K562 (cell line): Measurements from ENCODE around the gene IARS2. TPM values are rescaled to one million over a fixed set of nuclear protein-coding genes. Genes with fewer than 3 reads are reported as not detected.

Experiments used
- AFF1 ChIP-seq, 2 experiments: fragments of 450-650 bp; IDR thresholded peaks; 2 replicates each; pipeline ENCODE4 v1.6.1; 2018; ENCODE audit warnings: mild to moderate bottlenecking in 2 of 2, low read depth in 1 of 2; ENCODE audit not compliant: partially characterized antibody in 2 of 2
- ATF6 ChIP-seq: sonication (generic); formaldehyde crosslinking; IDR thresholded peaks from 2 replicates; pipeline ENCODE4 v1.4.0; 2020; ENCODE audit warnings: mild to moderate bottlenecking, missing genetic modification reagents
- CTBP1 ChIP-seq: fragments of 450-650 bp; IDR thresholded peaks from 2 replicates; pipeline ENCODE4 v1.6.1; 2016; ENCODE audit warnings: borderline replicate concordance
- E2F1 ChIP-seq: sonication (generic); formaldehyde crosslinking; IDR thresholded peaks from 2 replicates; pipeline ENCODE4 v1.8.1; 2023; ENCODE audit warnings: mild to moderate bottlenecking, missing genetic modification reagents, moderate library complexity
- EGR1 ChIP-seq: fragments of 450-650 bp; conservative IDR thresholded peaks from 2 replicates; pipeline ENCODE4 v1.6.1; 2017; ENCODE audit warnings: mild to moderate bottlenecking
- ELF1 ChIP-seq: fragments of 200-800 bp; sonication (Bioruptor generic); IDR thresholded peaks from 2 replicates; pipeline ENCODE4 v1.6.1; 2016; ENCODE audit warnings: missing genetic modification characterization, missing compliant biosample characterization
- ETV5 ChIP-seq: sonication (generic); formaldehyde crosslinking; IDR thresholded peaks from 2 replicates; pipeline ENCODE4 v1.4.0; 2020; ENCODE audit warnings: low read depth, mild to moderate bottlenecking, missing genetic modification reagents
- FOXA3 ChIP-seq, 2 experiments: fragments of 450-650 bp in 1 of 2; sonication (generic) in 1 of 2; formaldehyde crosslinking; IDR thresholded peaks in 1 of 2; conservative IDR thresholded peaks in 1 of 2; 2 replicates each; pipeline versions ENCODE4 v1.4.0 to v1.8.0; 2020 to 2022; ENCODE audit warnings: mild to moderate bottlenecking in 2 of 2, missing genetic modification reagents in 1 of 2
- FOXK2 ChIP-seq, 2 experiments: fragments of 450-650 bp; IDR thresholded peaks in 1 of 2; conservative IDR thresholded peaks in 1 of 2; 2 replicates each; pipeline ENCODE4 v1.6.1; 2016; ENCODE audit warnings: low read depth in 2 of 2, mild to moderate bottlenecking in 1 of 2
- HLTF ChIP-seq: fragments of 450-650 bp; IDR thresholded peaks from 2 replicates; pipeline ENCODE4 v1.6.1; 2016
- MLLT1 ChIP-seq, 2 experiments: fragments of 450-650 bp; IDR thresholded peaks; 2 replicates each; pipeline ENCODE4 v1.6.1; 2016
- NKRF ChIP-seq: fragments of 450-650 bp; IDR thresholded peaks from 2 replicates; pipeline ENCODE4 v1.6.1; 2016; ENCODE audit warnings: borderline replicate concordance
- ZBED1 ChIP-seq: IDR thresholded peaks from 2 replicates; pipeline ENCODE4 v1.6.1; 2014
- ZNF561 ChIP-seq: fragments of 450-650 bp; formaldehyde crosslinking; conservative IDR thresholded peaks from 2 replicates; pipeline ENCODE4 v1.4.0; 2020; ENCODE audit warnings: mild to moderate bottlenecking, moderate library complexity
- ZNF75A ChIP-seq: fragments of 450-650 bp; formaldehyde crosslinking; IDR thresholded peaks from 2 replicates; pipeline ENCODE4 v1.4.0; 2020; ENCODE audit warnings: mild to moderate bottlenecking
- polyA plus RNA-seq, 8 experiments: library from polyadenylated mRNA; depleted of rRNA in 4 of 8; stranded (reverse) in 5 of 8; unstranded in 3 of 8; fragments of >200 nt; fragmentation: Nextera tagmentation in 2 of 8; fragmentation: Illumina TruSeq in 1 of 8; extraction: Ambion mirVana in 2 of 8; extraction: Trizol in 1 of 8; gene quantifications; 2 replicates each; pipeline versions ENCODE4 v1.2.1 to v1.2.3, GENCODE V29; 2011 to 2014; ENCODE audit warnings: inconsistent platforms in 1 of 8, missing spikeins in 1 of 8
- total RNA-seq, 7 experiments: library from RNA; depleted of rRNA in 6 of 7; stranded (reverse); fragments of >200 nt in 6 of 7; fragmentation: Illumina TruSeq in 2 of 7; extraction: Trizol in 2 of 7; gene quantifications; 2 replicates each; pipeline versions ENCODE4 v1.2.1 to v1.2.3, GENCODE V29; 2011 to 2021; ENCODE audit warnings: low replicate concordance in 1 of 7

The IARS2 gene
- total and polyA plus RNA-seq, 9 of the 15 experiments (the other 6 are each of a cell fraction or from before 2014, with no cell fraction given), result 39.6 to 127 (median 93.8) TPM

GRCh38 chr1:220046052-220046930 is 47.6 kb upstream of the IARS2 start, which contains the start of gene EPRS1 (continued):
- TF ChIP-seq MLLT1 (IDR thresholded peaks at IDR 0.05), result peak in 1 of 2 experiments; percentile 68; a peak in 2 of 4 replicates
- TF ChIP-seq EGR1, result peak; percentile 75
- peak; percentile 75 for TF ChIP-seq HLTF
- peak; percentile 76; the same call in 1 of the 2 replicates for TF ChIP-seq ZBED1
- no peak for TF ChIP-seq ELF1 (tag)
- TF ChIP-seq FOXK2 (conservative IDR thresholded peaks at IDR 0.05 in 1 of 2, IDR thresholded peaks at IDR 0.05 in 1 of 2; ENCODE audit: low read depth in 2 of 2), result peak in 1 of 2 experiments; percentile 85
- peak in 1 of 2 experiments; percentile 91; a peak in 2 of 4 replicates for TF ChIP-seq FOXA3 (CRISPR knock-in tag; conservative IDR thresholded peaks at IDR 0.05 in 1 of 2, IDR thresholded peaks at IDR 0.05 in 1 of 2)
- TF ChIP-seq ZNF561 (CRISPR knock-in tag), result no peak
- 0 out of 2 replicates have a peak, but pooled peaks have one; percentile 22 for TF ChIP-seq ZNF75A
- TF ChIP-seq E2F1, result peak; percentile 76; the same call in 1 of the 2 replicates
- peak; percentile 96 for TF ChIP-seq NKRF
- peak; percentile 29; the same call in 1 of the 2 replicates for TF ChIP-seq ATF6 (CRISPR knock-in tag)
- TF ChIP-seq CTBP1, result peak; percentile 99
- TF ChIP-seq AFF1 (IDR thresholded peaks at IDR 0.05; ENCODE audit: low read depth in 1 of 2, partially characterized antibody in 2 of 2), result peak in 1 of 2 experiments; percentile 41
- TF ChIP-seq ETV5, result peak; percentile 30; the same call in 1 of the 2 replicates
